Measurements from ENCODE around the gene HERC4. TPM values are rescaled to one million over a fixed set of nuclear protein-coding genes. Genes with fewer than 3 reads are reported as not detected.

Gene HERC4
- total and polyA plus RNA-seq, 9 of the 15 experiments (the other 6 are each of a cell fraction or from before 2014, with no cell fraction given): 12.5 to 33.5 (median 22.8) TPM

GRCh38 chr10:67884313-67884841 is 190.7 kb downstream of the HERC4 start, which contains the start of gene SIRT1 (continued):
- TF ChIP-seq ZFP36 (IDR thresholded peaks at IDR 0.05; ENCODE audit: low read depth, low read length, partially characterized antibody): no peak
- peak; percentile 99 for TF ChIP-seq USF1 (CRISPR knock-in tag; IDR thresholded peaks at IDR 0.05)
- peak; percentile 23; the same call in 1 of the 2 replicates for TF ChIP-seq FOXM1 (IDR thresholded peaks at IDR 0.05; ENCODE audit: low read depth)
- peak; percentile 53; the same call in 1 of the 2 replicates for TF ChIP-seq FOXM1 (CRISPR knock-in tag; IDR thresholded peaks at IDR 0.05; ENCODE audit: low read depth)
- no peak for TF ChIP-seq STAG1 (CRISPR knock-in tag; IDR thresholded peaks at IDR 0.05; ENCODE audit: borderline replicate concordance)
- TF ChIP-seq HNRNPL (IDR thresholded peaks at IDR 0.05; ENCODE audit: low read depth, low read length): no peak; the same call in 1 of the 2 replicates
- TF ChIP-seq PHTF2 (CRISPR knock-in tag; IDR thresholded peaks at IDR 0.05): no peak
- TF ChIP-seq ZKSCAN3 (CRISPR knock-in tag; IDR thresholded peaks at IDR 0.05): no peak
- TF ChIP-seq ZNF274 (IDR thresholded peaks at IDR 0.05; ENCODE audit: borderline replicate concordance, low read depth, low read length): no peak
- TF ChIP-seq, protein P1, sequence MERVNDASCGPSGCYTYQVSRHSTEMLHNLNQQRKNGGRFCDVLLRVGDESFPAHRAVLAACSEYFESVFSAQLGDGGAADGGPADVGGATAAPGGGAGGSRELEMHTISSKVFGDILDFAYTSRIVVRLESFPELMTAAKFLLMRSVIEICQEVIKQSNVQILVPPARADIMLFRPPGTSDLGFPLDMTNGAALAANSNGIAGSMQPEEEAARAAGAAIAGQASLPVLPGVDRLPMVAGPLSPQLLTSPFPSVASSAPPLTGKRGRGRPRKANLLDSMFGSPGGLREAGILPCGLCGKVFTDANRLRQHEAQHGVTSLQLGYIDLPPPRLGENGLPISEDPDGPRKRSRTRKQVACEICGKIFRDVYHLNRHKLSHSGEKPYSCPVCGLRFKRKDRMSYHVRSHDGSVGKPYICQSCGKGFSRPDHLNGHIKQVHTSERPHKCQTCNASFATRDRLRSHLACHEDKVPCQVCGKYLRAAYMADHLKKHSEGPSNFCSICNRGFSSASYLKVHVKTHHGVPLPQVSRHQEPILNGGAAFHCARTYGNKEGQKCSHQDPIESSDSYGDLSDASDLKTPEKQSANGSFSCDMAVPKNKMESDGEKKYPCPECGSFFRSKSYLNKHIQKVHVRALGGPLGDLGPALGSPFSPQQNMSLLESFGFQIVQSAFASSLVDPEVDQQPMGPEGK (CRISPR knock-in tag; IDR thresholded peaks at IDR 0.05; ENCODE audit: borderline replicate concordance): no peak
- no peak for TF ChIP-seq MCM2 (IDR thresholded peaks at IDR 0.05; ENCODE audit: low read depth)
- no peak for TF ChIP-seq ZNF57 (CRISPR knock-in tag; IDR thresholded peaks at IDR 0.05)
- TF ChIP-seq ZNF133 (CRISPR knock-in tag; IDR thresholded peaks at IDR 0.05): no peak
- TF ChIP-seq, protein P2, sequence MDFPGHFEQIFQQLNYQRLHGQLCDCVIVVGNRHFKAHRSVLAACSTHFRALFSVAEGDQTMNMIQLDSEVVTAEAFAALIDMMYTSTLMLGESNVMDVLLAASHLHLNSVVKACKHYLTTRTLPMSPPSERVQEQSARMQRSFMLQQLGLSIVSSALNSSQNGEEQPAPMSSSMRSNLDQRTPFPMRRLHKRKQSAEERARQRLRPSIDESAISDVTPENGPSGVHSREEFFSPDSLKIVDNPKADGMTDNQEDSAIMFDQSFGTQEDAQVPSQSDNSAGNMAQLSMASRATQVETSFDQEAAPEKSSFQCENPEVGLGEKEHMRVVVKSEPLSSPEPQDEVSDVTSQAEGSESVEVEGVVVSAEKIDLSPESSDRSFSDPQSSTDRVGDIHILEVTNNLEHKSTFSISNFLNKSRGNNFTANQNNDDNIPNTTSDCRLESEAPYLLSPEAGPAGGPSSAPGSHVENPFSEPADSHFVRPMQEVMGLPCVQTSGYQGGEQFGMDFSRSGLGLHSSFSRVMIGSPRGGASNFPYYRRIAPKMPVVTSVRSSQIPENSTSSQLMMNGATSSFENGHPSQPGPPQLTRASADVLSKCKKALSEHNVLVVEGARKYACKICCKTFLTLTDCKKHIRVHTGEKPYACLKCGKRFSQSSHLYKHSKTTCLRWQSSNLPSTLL (IDR thresholded peaks at IDR 0.05): no peak
- peak; percentile 95 for TF ChIP-seq CBFA2T2 (conservative IDR thresholded peaks at IDR 0.05)
- peak; percentile 82 for TF ChIP-seq PHF20 (IDR thresholded peaks at IDR 0.05; ENCODE audit: partially characterized antibody)
- no peak for TF ChIP-seq TCFL5 (CRISPR knock-in tag; conservative IDR thresholded peaks at IDR 0.05)
- peak; percentile 89 for TF ChIP-seq RBBP5 (IDR thresholded peaks at IDR 0.05; ENCODE audit: borderline replicate concordance, insufficient read depth, low read length, poor library complexity, severe bottlenecking)
- TF ChIP-seq ZZZ3 (IDR thresholded peaks at IDR 0.05): no peak
- peak; percentile 46 for TF ChIP-seq TCF3 (CRISPR knock-in tag; IDR thresholded peaks at IDR 0.05)
- peak; percentile 42 for TF ChIP-seq MXD1 (CRISPR knock-in tag; IDR thresholded peaks at IDR 0.05; ENCODE audit: borderline replicate concordance, poor library complexity, severe bottlenecking)
- TF ChIP-seq HDAC3 (IDR thresholded peaks at IDR 0.05; ENCODE audit: borderline replicate concordance, partially characterized antibody): peak; percentile 93
- no peak for TF ChIP-seq HEY1 (CRISPR knock-in tag; IDR thresholded peaks at IDR 0.05; ENCODE audit: borderline replicate concordance)
